Mesenchymal stem cell (in vitro differentiated cells and primary cell): Measurements from ENCODE around the gene RBM46.

Source experiments
- DNase-seq: peaks from one replicate; pipeline ENCODE4 v3.0.0-alpha.2; 2013
- H2AFZ ChIP-seq: one replicate; pipeline ENCODE4 v1.6.1; 2013; ENCODE audit warnings: low read depth, mild to moderate bottlenecking, control low read depth, inconsistent platforms, low read length, moderate library complexity
- H2AK5ac ChIP-seq: 2 replicates; pipeline ENCODE4 v1.6.1; 2013; ENCODE audit warnings: low read length, moderate library complexity, mild to moderate bottlenecking, inconsistent platforms; ENCODE audit not compliant: severe bottlenecking
- H2BK120ac ChIP-seq: one replicate; pipeline ENCODE4 v1.6.1; 2013; ENCODE audit warnings: low read depth, mild to moderate bottlenecking, inconsistent platforms, low read length, moderate library complexity
- H2BK12ac ChIP-seq, 2 experiments: one replicate each; pipeline ENCODE4 v1.6.1; 2013; ENCODE audit warnings: inconsistent platforms in 2 of 2, low read length in 2 of 2, mild to moderate bottlenecking in 2 of 2, moderate library complexity in 2 of 2, control low read depth in 1 of 2
- H2BK15ac ChIP-seq: one replicate; pipeline ENCODE4 v1.6.1; 2013; ENCODE audit warnings: mild to moderate bottlenecking, low read depth, inconsistent platforms; ENCODE audit not compliant: poor library complexity, severe bottlenecking
- H2BK5ac ChIP-seq: 2 replicates; pipeline ENCODE4 v1.6.1; 2013; ENCODE audit warnings: low read depth, mild to moderate bottlenecking, low read length, control low read depth, inconsistent platforms; ENCODE audit not compliant: poor library complexity, severe bottlenecking
- H3K14ac ChIP-seq, 2 experiments: one replicate each; pipeline ENCODE4 v1.6.1; 2013; ENCODE audit warnings: inconsistent platforms in 2 of 2, low read length in 2 of 2, control low read depth in 1 of 2, mild to moderate bottlenecking in 1 of 2, moderate library complexity in 1 of 2
- H3K18ac ChIP-seq, 2 experiments: one replicate each; pipeline ENCODE4 v1.6.1; 2013; ENCODE audit warnings: inconsistent platforms in 2 of 2, low read length in 2 of 2, control low read depth in 1 of 2, low read depth in 1 of 2, mild to moderate bottlenecking in 1 of 2
- H3K23ac ChIP-seq, 2 experiments: one replicate each; pipeline ENCODE4 v1.6.1; 2013; ENCODE audit warnings: inconsistent platforms in 2 of 2, low read length in 2 of 2, mild to moderate bottlenecking in 2 of 2, moderate library complexity in 2 of 2, control low read depth in 1 of 2
- H3K27ac ChIP-seq: 2 replicates; pipeline ENCODE4 v1.5.1; 2013; ENCODE audit warnings: mild to moderate bottlenecking, moderate library complexity, low read length, control low read depth, inconsistent platforms; ENCODE audit not compliant: poor library complexity, severe bottlenecking
- H3K27me3 ChIP-seq, 2 experiments: 2 replicates each; pipeline versions ENCODE4 v1.6.1 to v1.7.0; 2013; ENCODE audit warnings: low read length in 2 of 2, mild to moderate bottlenecking in 2 of 2, moderate library complexity in 2 of 2, control low read depth in 1 of 2, inconsistent platforms in 1 of 2; ENCODE audit not compliant: control insufficient read depth in 1 of 2, insufficient read depth in 1 of 2
- H3K36me3 ChIP-seq, 2 experiments: 2 replicates each; pipeline versions ENCODE4 v1.6.1 to v1.7.0; 2013; ENCODE audit warnings: low read length in 2 of 2, control low read depth in 1 of 2, inconsistent platforms in 1 of 2, low read depth in 1 of 2, mild to moderate bottlenecking in 1 of 2; ENCODE audit not compliant: insufficient read depth in 2 of 2, control insufficient read depth in 1 of 2
- H3K4ac ChIP-seq, 2 experiments: one replicate each; pipeline ENCODE4 v1.6.1; 2013; ENCODE audit warnings: inconsistent platforms in 2 of 2, low read length in 2 of 2, mild to moderate bottlenecking in 2 of 2, moderate library complexity in 2 of 2, control low read depth in 1 of 2, low read depth in 1 of 2
- H3K4me1 ChIP-seq: 2 replicates; pipeline ENCODE4 v1.6.1; 2013; ENCODE audit warnings: low read depth, low read length, control low read depth; ENCODE audit not compliant: control insufficient read depth, insufficient read depth
- H3K4me2 ChIP-seq: 2 replicates; pipeline ENCODE4 v1.6.1; 2013; ENCODE audit warnings: low read length, mild to moderate bottlenecking, inconsistent platforms; ENCODE audit not compliant: poor library complexity, severe bottlenecking
- H3K4me3 ChIP-seq, 2 experiments: 2 replicates each; pipeline versions ENCODE4 v1.5.1 to v1.7.0; 2013; ENCODE audit warnings: low read length in 2 of 2, mild to moderate bottlenecking in 2 of 2, control low read depth in 1 of 2, low read depth in 1 of 2; ENCODE audit not compliant: insufficient read depth in 1 of 2
- H3K79me1 ChIP-seq: replicated peaks from 2 replicates; pipeline ENCODE4 v1.6.1; 2013; ENCODE audit warnings: mild to moderate bottlenecking, control low read depth, low read length, inconsistent platforms; ENCODE audit not compliant: poor library complexity, severe bottlenecking
- H3K9ac ChIP-seq: 2 replicates; pipeline ENCODE4 v1.7.0; 2013; ENCODE audit warnings: mild to moderate bottlenecking, low read length, moderate library complexity
- H3K9me3 ChIP-seq: 2 replicates; pipeline ENCODE4 v1.7.0; 2013; ENCODE audit warnings: mild to moderate bottlenecking, low read length; ENCODE audit not compliant: control insufficient read depth
- H4K8ac ChIP-seq: one replicate; pipeline ENCODE4 v1.6.1; 2013; ENCODE audit warnings: inconsistent platforms, mild to moderate bottlenecking, low read length, moderate library complexity
- H4K91ac ChIP-seq: one replicate; pipeline ENCODE4 v1.6.1; 2013; ENCODE audit warnings: mild to moderate bottlenecking, low read length, inconsistent platforms
- WGBS: methylation state at CpG from one replicate; pipeline ENCODE4 v1.1.7; 2013; ENCODE audit warnings: mixed read lengths; 5-methylcytosine and 5-hydroxymethylcytosine counted together

The RBM46 gene

DNA sequence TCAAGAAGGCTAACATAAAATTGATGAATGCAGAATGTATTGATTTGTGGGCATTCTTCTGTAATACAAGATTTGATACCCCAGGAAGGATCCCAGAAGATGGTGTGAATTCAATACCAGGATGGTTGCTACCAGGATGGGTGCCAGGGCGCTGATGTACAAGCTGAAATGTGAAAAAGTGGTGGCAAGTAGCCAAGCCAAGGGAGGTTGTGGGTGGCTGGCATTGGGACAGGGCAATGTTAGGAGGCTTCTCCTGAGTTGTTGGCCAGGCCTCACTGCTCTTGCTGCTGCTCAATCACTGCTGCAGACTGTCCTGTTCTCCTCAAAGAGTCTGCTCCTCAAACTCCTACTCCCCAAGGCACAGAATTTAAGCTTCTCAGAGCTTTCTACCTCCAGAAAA, 77.1 kb downstream of the RBM46 start:
- Histone ChIP-seq H3K14ac (no peak overlapping the region), H2AK5ac (no peak overlapping the region), H3K4ac (no peak overlapping the region), H3K4me2 (no peak overlapping the region), H3K9me3 (peaks cover 6% of the 10 kb centered on the region), H4K8ac (no peak overlapping the region), H3K4me1 (no peaks in the 10 kb centered on the region), H2BK120ac (no peak overlapping the region), H2BK15ac (no peak overlapping the region), H3K27me3 (no peaks in the 10 kb centered on the region), H2BK5ac (no peak overlapping the region), H3K36me3 (no peaks in the 10 kb centered on the region), H2BK12ac (no peak overlapping the region), H4K91ac (no peak overlapping the region), H3K23ac (no peak overlapping the region), H3K4me3 (no peak overlapping the region), H3K79me1 (no peaks in the 10 kb centered on the region), H2AFZ (no peak overlapping the region), H3K18ac (no peak overlapping the region), H3K27ac (no peak overlapping the region), H3K9ac (no peak overlapping the region)
- 55% methylated on average over 1 of the region's 1 CpG for WGBS
- no peak for DNase-seq

DNA sequence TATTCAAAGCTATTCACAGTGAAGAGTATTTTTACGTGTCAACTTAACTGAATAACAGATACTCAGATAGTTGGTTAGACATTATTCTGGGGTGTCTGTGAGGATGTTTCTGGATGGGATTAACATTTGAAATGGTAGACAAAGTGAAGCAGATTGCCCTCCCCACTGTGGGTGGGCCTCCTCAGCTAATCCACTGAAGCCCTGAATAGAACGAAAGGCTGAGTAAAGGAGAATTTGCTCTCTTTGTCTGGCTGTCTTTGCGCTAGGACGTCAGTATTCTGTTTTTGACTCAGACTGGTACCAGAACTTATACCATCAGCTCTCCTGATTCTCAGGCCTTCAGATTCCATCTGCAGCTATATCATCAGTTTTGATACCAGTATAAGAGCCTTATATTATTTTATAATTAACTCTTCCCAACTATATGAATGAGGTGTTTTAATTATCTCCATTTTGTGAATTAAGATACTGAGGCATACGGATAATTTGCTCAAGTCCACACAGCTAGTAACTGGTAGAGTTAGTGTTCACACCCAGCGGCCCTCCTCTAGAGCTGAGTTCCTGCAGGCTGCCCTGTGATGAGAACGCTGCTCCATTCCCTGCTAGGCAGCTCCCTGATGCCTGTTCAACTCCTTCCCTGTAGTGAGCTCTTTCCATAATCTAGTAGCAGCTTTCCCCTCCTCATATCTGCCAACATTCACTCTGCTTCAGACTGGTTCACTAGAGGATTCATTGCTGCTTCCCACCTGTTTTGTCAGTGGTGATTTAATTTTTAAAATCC, 87.5 kb downstream of the RBM46 start:
- no peaks in the 10 kb centered on the region for H3K36me3 ChIP-seq

DNA sequence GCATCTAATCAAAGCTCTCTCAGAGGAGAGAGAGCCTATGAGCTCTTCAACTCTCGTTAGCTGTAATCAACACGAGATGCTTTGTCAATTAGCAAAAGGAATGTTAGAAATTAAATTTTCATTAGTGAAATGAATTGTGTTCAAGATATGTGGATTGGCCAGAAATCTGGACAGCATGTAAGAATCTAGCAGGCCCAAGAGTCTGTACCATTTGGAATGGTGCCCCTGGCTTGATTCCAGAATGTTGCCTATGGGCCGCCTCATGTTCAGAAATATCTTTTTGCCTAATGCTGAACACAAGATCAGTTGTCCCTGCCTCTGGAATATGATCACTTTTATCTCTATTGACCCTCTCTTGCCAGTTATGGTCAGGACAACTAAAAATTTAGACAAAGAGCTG, 88.2 kb downstream of the RBM46 start:
- Histone ChIP-seq H2AK5ac (no peak overlapping the region), H3K79me1 (no peaks in the 10 kb centered on the region), H3K4me1 (no peaks in the 10 kb centered on the region), H4K8ac (no peak overlapping the region), H3K14ac (no peak overlapping the region), H2BK15ac (no peak overlapping the region), H3K23ac (no peak overlapping the region), H2BK120ac (no peak overlapping the region), H3K18ac (no peak overlapping the region), H2BK12ac (no peak overlapping the region), H3K4me2 (no peak overlapping the region), H3K4me3 (no peak overlapping the region), H3K27ac (no peak overlapping the region), H3K4ac (no peak overlapping the region), H3K27me3 (no peaks in the 10 kb centered on the region), H3K9me3 (peaks cover 17% of the 10 kb centered on the region), H4K91ac (no peak overlapping the region), H3K9ac (no peak overlapping the region), H2BK5ac (no peak overlapping the region), H2AFZ (no peak overlapping the region), H3K36me3 (no peaks in the 10 kb centered on the region)
- 69% methylated on average over 3 of the region's 3 CpGs for WGBS
- no peak for DNase-seq

More for the DNA sequence above, 87.5 kb downstream of the RBM46 start:
- Histone ChIP-seq H3K4me3 (no peak overlapping the region), H3K9me3 (peaks cover 14% of the 10 kb centered on the region), H3K27ac (no peak overlapping the region), H4K8ac (no peak overlapping the region), H3K14ac (no peak overlapping the region), H3K27me3 (no peaks in the 10 kb centered on the region), H3K18ac (no peak overlapping the region), H2BK15ac (no peak overlapping the region), H3K4me1 (no peaks in the 10 kb centered on the region), H3K4me2 (no peak overlapping the region), H2AFZ (no peak overlapping the region), H2BK12ac (no peak overlapping the region), H2BK120ac (no peak overlapping the region), H3K23ac (no peak overlapping the region), H2AK5ac (no peak overlapping the region), H3K4ac (no peak overlapping the region), H3K9ac (no peak overlapping the region), H2BK5ac (no peak overlapping the region), H3K79me1 (no peaks in the 10 kb centered on the region), H4K91ac (no peak overlapping the region)
- DNase-seq: no peak
- WGBS: 58% methylated on average over 5 of the region's 7 CpGs

DNA sequence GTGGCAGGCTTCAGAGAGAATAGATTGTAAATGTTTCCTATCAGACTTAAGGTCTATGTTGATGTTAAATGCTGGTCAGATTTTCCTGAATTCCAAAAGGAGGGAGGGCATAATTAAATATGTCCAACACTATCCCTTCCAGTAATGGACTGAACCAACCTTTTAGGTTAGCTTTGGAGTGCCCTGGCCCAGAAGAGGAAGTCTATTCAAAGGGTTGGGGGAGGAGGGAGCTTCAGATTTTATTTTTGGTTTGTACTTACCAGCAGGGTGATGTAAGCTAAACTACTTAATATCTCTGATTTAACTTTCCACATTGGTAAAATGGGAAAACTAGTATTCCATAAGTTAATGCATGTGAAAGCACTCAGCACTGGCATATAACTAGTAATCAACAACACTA, 91.1 kb downstream of the RBM46 start:
- no peak overlapping the region for H3K4me3 ChIP-seq

More for the DNA sequence above, 91.1 kb downstream of the RBM46 start:
- no peak overlapping the region for H4K91ac ChIP-seq
- H3K9me3 ChIP-seq: peaks cover 18% of the 10 kb centered on the region
- H2BK15ac ChIP-seq: no peak overlapping the region
- H2BK120ac ChIP-seq: no peak overlapping the region
- H2BK12ac ChIP-seq: no peak overlapping the region
- no peaks in the 10 kb centered on the region for H3K27me3 ChIP-seq
- no peak overlapping the region for H3K18ac ChIP-seq
- no peak overlapping the region for H4K8ac ChIP-seq
- H3K4ac ChIP-seq: no peak overlapping the region
- no peak overlapping the region for H3K4me2 ChIP-seq
- no peak overlapping the region for H3K23ac ChIP-seq
- H3K9ac ChIP-seq: no peak overlapping the region
- no peak overlapping the region for H3K27ac ChIP-seq
- H2AFZ ChIP-seq: no peak overlapping the region
- H3K79me1 ChIP-seq: no peaks in the 10 kb centered on the region
- DNase-seq: no peak
- H3K36me3 ChIP-seq: no peaks in the 10 kb centered on the region
- H2BK5ac ChIP-seq: no peak overlapping the region
- no peaks in the 10 kb centered on the region for H3K4me1 ChIP-seq
- H2AK5ac ChIP-seq: no peak overlapping the region
- H3K14ac ChIP-seq: no peak overlapping the region
